Measurements from ENCODE around the gene GLIS1.

The GLIS1 gene

GRCh38 chr1:53525595-53525994 is 213.4 kb downstream of the GLIS1 start:
- H3F3A ChIP-seq (ENCODE audit: low read depth), result no peaks in the 10 kb centered on the region; the same call in 1 of the 2 replicates
- H3K9me2 ChIP-seq (replicated peaks; ENCODE audit: low read depth, low read length), result no peaks in the 10 kb centered on the region
- H3K9ac ChIP-seq (ENCODE audit: low read depth, low read length, poor library complexity, severe bottlenecking), result no peak overlapping the region
- TF ChIP-seq EZH2phosphoT487 (IDR thresholded peaks at IDR 0.05; ENCODE audit: borderline replicate concordance), result no peak
- TF ChIP-seq CTCF (conservative IDR thresholded peaks at IDR 0.05; ENCODE audit: low read length), result no peak; the same call in 1 of the 2 replicates
- H3K4me2 ChIP-seq (ENCODE audit: low read depth, low read length, poor library complexity, severe bottlenecking), result no peak overlapping the region
- peaks cover 16% of the 10 kb centered on the region for H3K4me1 ChIP-seq (ENCODE audit: insufficient read depth, low read length, poor library complexity, severe bottlenecking)
- H2AFZ ChIP-seq (ENCODE audit: low read length), result no peak overlapping the region
- no peaks in the 10 kb centered on the region for H3K79me2 ChIP-seq (ENCODE audit: insufficient read depth, low read length)
- H3K9me3 ChIP-seq (ENCODE audit: insufficient read depth, low read depth, low read length), result no peaks in the 10 kb centered on the region
- no peaks in the 10 kb centered on the region for H4K20me1 ChIP-seq (ENCODE audit: insufficient read depth, low read length, poor library complexity, severe bottlenecking)
- H3K36me3 ChIP-seq (ENCODE audit: insufficient read depth, low read length), result no peaks in the 10 kb centered on the region
- H3K4me3 ChIP-seq (ENCODE audit: low read length, poor library complexity, severe bottlenecking), result no peak overlapping the region
- no peaks in the 10 kb centered on the region for H3K27me3 ChIP-seq (ENCODE audit: insufficient read depth, low read length, poor library complexity, severe bottlenecking)

GRCh38 chr1:53524428-53525375 is 214.3 kb downstream of the GLIS1 start:
- no peaks in the 10 kb centered on the region for H3K79me2 ChIP-seq (ENCODE audit: insufficient read depth, low read length)
- H3K9me2 ChIP-seq (replicated peaks; ENCODE audit: low read depth, low read length), result no peaks in the 10 kb centered on the region
- H3K36me3 ChIP-seq (ENCODE audit: insufficient read depth, low read length), result no peaks in the 10 kb centered on the region
- no peak overlapping the region for H3K4me2 ChIP-seq (ENCODE audit: low read depth, low read length, poor library complexity, severe bottlenecking)
- H4K20me1 ChIP-seq (ENCODE audit: insufficient read depth, low read length, poor library complexity, severe bottlenecking), result no peaks in the 10 kb centered on the region
- TF ChIP-seq EZH2phosphoT487 (IDR thresholded peaks at IDR 0.05; ENCODE audit: borderline replicate concordance) (no peak), CTCF (conservative IDR thresholded peaks at IDR 0.05; ENCODE audit: low read length) (no peak)
- peaks cover 16% of the 10 kb centered on the region for H3K4me1 ChIP-seq (ENCODE audit: insufficient read depth, low read length, poor library complexity, severe bottlenecking)
- H3K4me3 ChIP-seq (ENCODE audit: low read length, poor library complexity, severe bottlenecking), result no peak overlapping the region
- H3K9ac ChIP-seq (ENCODE audit: low read depth, low read length, poor library complexity, severe bottlenecking), result no peak overlapping the region
- H3K27me3 ChIP-seq (ENCODE audit: insufficient read depth, low read length, poor library complexity, severe bottlenecking), result no peaks in the 10 kb centered on the region
- no peaks in the 10 kb centered on the region for H3K9me3 ChIP-seq (ENCODE audit: insufficient read depth, low read depth, low read length)
- H3F3A ChIP-seq (ENCODE audit: low read depth), result no peaks in the 10 kb centered on the region; the same call in 1 of the 2 replicates
- no peak overlapping the region for H2AFZ ChIP-seq (ENCODE audit: low read length)

GRCh38 chr1:53521924-53522552 is 216.9 kb downstream of the GLIS1 start:
- H3K36me3 ChIP-seq (ENCODE audit: insufficient read depth, low read length), result no peaks in the 10 kb centered on the region
- peaks cover 3% of the 10 kb centered on the region for H3K4me1 ChIP-seq (ENCODE audit: insufficient read depth, low read length, poor library complexity, severe bottlenecking)
- H3K9ac ChIP-seq (ENCODE audit: low read depth, low read length, poor library complexity, severe bottlenecking), result no peak overlapping the region
- H3F3A ChIP-seq (ENCODE audit: low read depth), result no peaks in the 10 kb centered on the region; the same call in 1 of the 2 replicates
- no peak overlapping the region for H3K4me2 ChIP-seq (ENCODE audit: low read depth, low read length, poor library complexity, severe bottlenecking)
- H4K20me1 ChIP-seq (ENCODE audit: insufficient read depth, low read length, poor library complexity, severe bottlenecking), result no peaks in the 10 kb centered on the region
- no peaks in the 10 kb centered on the region for H3K79me2 ChIP-seq (ENCODE audit: insufficient read depth, low read length)
- H3K9me3 ChIP-seq (ENCODE audit: insufficient read depth, low read depth, low read length), result no peaks in the 10 kb centered on the region
- H3K4me3 ChIP-seq (ENCODE audit: low read length, poor library complexity, severe bottlenecking), result no peak overlapping the region
- no peaks in the 10 kb centered on the region for H3K27me3 ChIP-seq (ENCODE audit: insufficient read depth, low read length, poor library complexity, severe bottlenecking)
- no peak overlapping the region for H2AFZ ChIP-seq (ENCODE audit: low read length)
- TF ChIP-seq EZH2phosphoT487 (IDR thresholded peaks at IDR 0.05; ENCODE audit: borderline replicate concordance), result no peak
- TF ChIP-seq CTCF (conservative IDR thresholded peaks at IDR 0.05; ENCODE audit: low read length), result no peak
- H3K9me2 ChIP-seq (replicated peaks; ENCODE audit: low read depth, low read length), result no peaks in the 10 kb centered on the region
